ENCODE results near the gene C22orf15. TPM values are rescaled to one million over a fixed set of nuclear protein-coding genes. Genes with fewer than 3 reads are reported as not detected.

C22orf15 gene
- total and polyA plus RNA-seq, 2 donors (not counting 3 experiments of a cell fraction or from before 2014, with no cell fraction given): 0.86 TPM; not detected in 1

GRCh38 chr22:23756891-23757290 lies 5.9 kb upstream of the C22orf15 start:
- BruUV-seq (replicated peaks): no TSS peak
- Histone ChIP-seq H3K27ac (ENCODE audit: insufficient read depth, low read depth, low read length) (no peak overlapping the region), H3K9me1 (replicated peaks; ENCODE audit: control insufficient read depth, extremely low read depth, insufficient read depth, low read length) (no peaks in the 10 kb centered on the region), H3K4me3 (replicated peaks in 1 of 3; ENCODE audit: insufficient read depth in 1 of 3, low read depth in 1 of 3, low read length in 3 of 3) (no peak overlapping the region), H2AFZ (ENCODE audit: low read depth, low read length) (no peak overlapping the region), H4K20me1 (replicated peaks; ENCODE audit: control insufficient read depth, extremely low read depth, insufficient read depth, low read length) (no peaks in the 10 kb centered on the region), H3K4me2 (ENCODE audit: insufficient read depth, low read length) (no peak overlapping the region), H3K36me3 (ENCODE audit: control insufficient read depth in 2 of 2, extremely low read depth in 1 of 2, insufficient read depth in 2 of 2, low read length in 2 of 2) (no peaks in the 10 kb centered on the region), H3K9me3 (replicated peaks; ENCODE audit: control insufficient read depth, insufficient read depth, low read length) (no peaks in the 10 kb centered on the region), H3K4me1 (ENCODE audit: control insufficient read depth, extremely low read depth, insufficient read depth, low read length) (no peaks in the 10 kb centered on the region), H3K79me2 (ENCODE audit: control insufficient read depth, insufficient read depth, low read length) (no peaks in the 10 kb centered on the region), H3K9ac (replicated peaks; ENCODE audit: extremely low read depth, insufficient read depth, low read length) (no peak overlapping the region), H3K27me3 (ENCODE audit: control insufficient read depth in 2 of 2, insufficient read depth in 2 of 2, low read length in 2 of 2) (no peaks in the 10 kb centered on the region)
- intact Hi-C loops (cut with micrococcal nuclease) (no loop called here), dilution Hi-C loops (cut with MboI; ENCODE audit: extremely low pct_ligation_motif_present, low sequenced_read_pairs) (no loop called here)
- FAIRE-seq: no peak
- ChIA-PET CTCF (no interaction called here), POLR2A (no interaction called here)
- TF ChIP-seq MYC (IDR thresholded peaks at IDR 0.05; ENCODE audit: low read depth, low read length) (no peak), GATA2 (IDR thresholded peaks at IDR 0.05; ENCODE audit: insufficient read depth, insufficient read length, low read depth, low read length) (no peak), JUN (IDR thresholded peaks at IDR 0.05; ENCODE audit: borderline replicate concordance, insufficient read depth, insufficient read length, low read depth) (no peak), MAX (IDR thresholded peaks at IDR 0.05; ENCODE audit: insufficient read depth, insufficient read length) (no peak), EZH2 (IDR thresholded peaks at IDR 0.05; ENCODE audit: borderline replicate concordance, low read depth, low read length, severe bottlenecking) (no peak), POLR2AphosphoS5 (IDR thresholded peaks at IDR 0.05; ENCODE audit: insufficient read depth, low read depth, low read length) (no peak), POLR2A (IDR thresholded peaks at IDR 0.05; ENCODE audit: low read depth, low read length) (no peak), CTCF (IDR thresholded peaks at IDR 0.05; ENCODE audit: extremely low read depth in 1 of 2, insufficient read depth in 1 of 2, low read depth in 1 of 2, low read length in 2 of 2) (no peak), FOS (IDR thresholded peaks at IDR 0.05; ENCODE audit: borderline replicate concordance, insufficient read depth, low read length) (no peak)
- no peak for DNase-seq (ENCODE audit: low read depth, low spot score)
